ENCODE data around the gene ARL4C. TPM values are rescaled to one million over a fixed set of nuclear protein-coding genes. Genes with fewer than 3 reads are reported as not detected.

ARL4C gene
- total and polyA plus RNA-seq, 2 experiments from 2014 or later = 5.8 to 9.9 TPM

- TF ChIP-seq POLR2AphosphoS5 (IDR thresholded peaks at IDR 0.05; ENCODE audit: low read depth) (no peak), CTCF (conservative IDR thresholded peaks at IDR 0.05; ENCODE audit: low read depth in 2 of 2) (peak; percentile 23 to 31; a peak in 3 of 4 replicates)
- Histone ChIP-seq H3K27ac (ENCODE audit: low read depth) (no peak overlapping the region), H3K4me2 (no peak overlapping the region), H3K27me3 (ENCODE audit: insufficient read depth) (no peaks in the 10 kb centered on the region), H3K9me2 (ENCODE audit: insufficient read depth) (no peaks in the 10 kb centered on the region), H4K20me1 (replicated peaks; ENCODE audit: insufficient read depth) (no peaks in the 10 kb centered on the region), H3K4me3 (no peak overlapping the region), H3K79me2 (replicated peaks; ENCODE audit: insufficient read depth) (no peaks in the 10 kb centered on the region), H3K36me3 (ENCODE audit: insufficient read depth) (peaks cover 3% of the 10 kb centered on the region; the same call in 1 of the 2 replicates), H3F3A (replicated peaks; ENCODE audit: low read depth) (no peaks in the 10 kb centered on the region), H2AFZ (peak overlapping the region; percentile 82), H3K4me1 (ENCODE audit: insufficient read depth) (peaks cover 6% of the 10 kb centered on the region; the same call in 1 of the 2 replicates)
- Mint-ChIP-seq H3K27me3 (ENCODE audit: insufficient read depth, low read depth, poor library complexity) (peaks cover 5% of the 10 kb centered on the region), H3K27ac (0 out of 2 replicates have a peak overlapping the region, but pooled peaks have one; percentile 61), H3K4me1 (peaks cover 19% of the 10 kb centered on the region), H3K9me3 (peaks cover 13% of the 10 kb centered on the region), H3K4me3 (no peak overlapping the region; the same call in 2 of the 3 replicates), H3K36me3 (ENCODE audit: low read depth) (peaks cover 3% of the 10 kb centered on the region; the same call in 2 of the 3 replicates)
- peak; percentile 83 for ATAC-seq
- peak; percentile 30 for DNase-seq (ENCODE audit: low spot score)
These were observed 31.7 kb upstream of the ARL4C start for GRCh38 chr2:234528410-234529148.

GRCh38 chr2:234526711-234527110 is 29.8 kb upstream of the ARL4C start:
- no peak for DNase-seq (ENCODE audit: low spot score)
- H3K79me2 ChIP-seq (replicated peaks; ENCODE audit: insufficient read depth) = no peaks in the 10 kb centered on the region
- peaks cover 3% of the 10 kb centered on the region; the same call in 1 of the 2 replicates for H3K36me3 ChIP-seq (ENCODE audit: insufficient read depth)
- no peaks in the 10 kb centered on the region; the same call in 1 of the 3 replicates for H3K36me3 Mint-ChIP-seq (ENCODE audit: low read depth)
- peaks cover 19% of the 10 kb centered on the region for H3K4me1 Mint-ChIP-seq
- no peak overlapping the region for H2AFZ ChIP-seq
- no peaks in the 10 kb centered on the region for H3K27me3 ChIP-seq (ENCODE audit: insufficient read depth)
- H3K4me2 ChIP-seq = no peak overlapping the region
- H3K4me3 ChIP-seq = no peak overlapping the region
- no peak overlapping the region for H3K27ac ChIP-seq (ENCODE audit: low read depth)
- H3K4me1 ChIP-seq (ENCODE audit: insufficient read depth) = peaks cover 6% of the 10 kb centered on the region; the same call in 1 of the 2 replicates
- peaks cover 10% of the 10 kb centered on the region; the same call in 2 of the 3 replicates for H3K9me3 Mint-ChIP-seq
- H3K27ac Mint-ChIP-seq = no peak overlapping the region
- peaks cover 9% of the 10 kb centered on the region for H3K27me3 Mint-ChIP-seq (ENCODE audit: insufficient read depth, low read depth, poor library complexity)
- no peaks in the 10 kb centered on the region for H3K9me2 ChIP-seq (ENCODE audit: insufficient read depth)
- ATAC-seq = no peak
- no peaks in the 10 kb centered on the region for H4K20me1 ChIP-seq (replicated peaks; ENCODE audit: insufficient read depth)
- H3K4me3 Mint-ChIP-seq = no peak overlapping the region
- H3F3A ChIP-seq (replicated peaks; ENCODE audit: low read depth) = no peaks in the 10 kb centered on the region
- TF ChIP-seq ZNF331 (CRISPR knock-in tag; IDR thresholded peaks at IDR 0.05; ENCODE audit: low read depth) = no peak
- no peak for TF ChIP-seq CREB1 (CRISPR knock-in tag; IDR thresholded peaks at IDR 0.05; ENCODE audit: low read depth)
- TF ChIP-seq EZH2phosphoT487 (IDR thresholded peaks at IDR 0.05; ENCODE audit: unreplicated experiment) = no peak
- no peak for TF ChIP-seq ETS1 (IDR thresholded peaks at IDR 0.05)
- no peak for TF ChIP-seq POLR2AphosphoS5 (IDR thresholded peaks at IDR 0.05; ENCODE audit: low read depth)
- TF ChIP-seq EZH2 (IDR thresholded peaks at IDR 0.05; ENCODE audit: low read depth, unreplicated experiment) = no peak
- TF ChIP-seq ZNF114 (CRISPR knock-in tag; IDR thresholded peaks at IDR 0.05) = no peak
- no peak for TF ChIP-seq CTCF (conservative IDR thresholded peaks at IDR 0.05; ENCODE audit: low read depth in 2 of 2)
- TF ChIP-seq STAT1 (IDR thresholded peaks at IDR 0.05; ENCODE audit: unreplicated experiment) = no peak

All from GM23338 (cell line).